LNCaP clone FGC (cell line): ENCODE data around the gene CCDC154.

ENCODE experiments used
- DNase-seq: peaks from one replicate; pipeline ENCODE4 v3.0.0-alpha.2; 2011; ENCODE audit warnings: low read depth
- H3K4me3 ChIP-seq: 2 replicates; pipeline ENCODE4 v1.5.1; 2011; ENCODE audit warnings: mild to moderate bottlenecking, low read depth, low read length, control low read depth
- CTCF ChIP-seq: IDR thresholded peaks from 2 replicates; pipeline ENCODE4 v1.5.1; 2012; ENCODE audit warnings: mild to moderate bottlenecking; ENCODE audit not compliant: control insufficient read depth, insufficient read depth; ENCODE audit errors: extremely low read depth

The CCDC154 gene

GRCh38 chr16:1425616-1426370, 18.6 kb downstream of the CCDC154 start:
- DNase-seq: no peak
- TF ChIP-seq CTCF: no peak
- no peak overlapping the region for H3K4me3 ChIP-seq

DNA sequence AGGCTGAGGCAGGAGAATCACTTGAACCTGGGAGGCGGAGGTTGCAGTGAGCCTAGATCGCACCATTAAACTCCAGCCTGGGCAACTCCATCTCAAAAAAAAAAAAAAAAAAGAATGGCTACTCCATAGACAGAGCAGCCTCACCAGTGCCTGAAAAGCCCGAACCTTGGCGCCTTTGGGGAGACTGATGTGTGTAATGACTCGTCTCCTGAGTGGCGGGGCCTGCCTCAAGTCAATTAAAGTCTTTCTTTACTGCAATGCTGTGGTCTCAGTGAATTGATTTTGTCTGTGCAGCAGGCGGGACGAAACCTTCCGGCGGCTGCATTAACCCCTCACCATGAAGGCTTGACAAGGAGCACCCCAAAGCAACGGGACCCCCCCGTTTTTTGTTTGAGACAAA, 20.3 kb downstream of the CCDC154 start:
- no peak for DNase-seq
- no peak overlapping the region for H3K4me3 ChIP-seq
- no peak for TF ChIP-seq CTCF

DNA sequence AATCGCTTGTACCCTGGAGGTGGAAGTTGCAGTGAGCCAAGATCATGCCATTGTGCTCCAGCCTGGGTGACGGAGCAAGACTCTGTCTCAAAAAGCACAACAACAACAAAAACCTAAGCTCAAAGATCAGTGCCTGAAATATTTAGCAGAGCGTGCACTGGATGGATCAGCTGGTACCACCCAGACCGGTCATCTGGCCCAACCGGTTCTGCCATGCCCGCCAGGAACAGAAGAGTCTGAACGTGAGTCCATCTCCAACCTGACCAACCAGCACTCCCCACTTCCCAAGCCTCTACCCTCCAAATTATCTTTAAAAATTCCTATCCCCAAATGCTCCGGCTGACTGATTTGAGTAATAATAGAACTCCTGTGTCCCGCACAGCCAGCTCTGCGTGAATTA, 22.3 kb downstream of the CCDC154 start:
- no peak for TF ChIP-seq CTCF
- DNase-seq: no peak
- H3K4me3 ChIP-seq: no peak overlapping the region

- DNase-seq: no peak
- peak overlapping the region; percentile 81 for H3K4me3 ChIP-seq
- TF ChIP-seq CTCF: no peak
Measured at GRCh38 chr16:1420111-1420539, 24.2 kb downstream of the CCDC154 start.

DNA sequence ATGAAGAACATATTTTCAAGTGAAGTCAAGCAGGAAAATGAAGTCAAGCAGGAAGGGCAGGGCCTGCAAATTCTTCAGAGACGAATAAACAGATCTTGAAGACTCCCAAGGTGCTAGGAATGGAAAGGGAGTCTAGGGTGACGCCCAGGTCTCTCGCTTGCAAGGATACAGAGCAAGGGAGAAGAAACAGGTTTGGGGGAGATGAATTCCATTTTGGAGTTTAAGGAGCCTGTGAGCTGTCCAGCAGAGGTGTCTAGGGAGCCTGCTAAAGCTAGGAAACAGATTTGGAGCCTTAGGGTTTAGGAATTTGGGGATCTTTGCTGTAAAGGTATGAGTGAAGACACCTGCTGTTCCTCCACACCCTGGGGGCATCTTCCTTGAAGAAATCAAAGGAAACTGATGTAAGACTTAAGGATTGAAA, 27.8 kb downstream of the CCDC154 start:
- no peak for TF ChIP-seq CTCF
- DNase-seq: no peak
- no peak overlapping the region for H3K4me3 ChIP-seq

- TF ChIP-seq CTCF: no peak
- H3K4me3 ChIP-seq: peak within 1 kb of the TSS; percentile 85
- DNase-seq: no peak
Measured at GRCh38 chr16:1414532-1415260, 29.7 kb downstream of the CCDC154 start, which contains the start of gene UNKL. UNKL (minus strand) TSS chr16:1414704; CDS start chr16:1414691, 13 bp downstream.
